ENCODE results near the gene TULP1.

Gene TULP1

DNA sequence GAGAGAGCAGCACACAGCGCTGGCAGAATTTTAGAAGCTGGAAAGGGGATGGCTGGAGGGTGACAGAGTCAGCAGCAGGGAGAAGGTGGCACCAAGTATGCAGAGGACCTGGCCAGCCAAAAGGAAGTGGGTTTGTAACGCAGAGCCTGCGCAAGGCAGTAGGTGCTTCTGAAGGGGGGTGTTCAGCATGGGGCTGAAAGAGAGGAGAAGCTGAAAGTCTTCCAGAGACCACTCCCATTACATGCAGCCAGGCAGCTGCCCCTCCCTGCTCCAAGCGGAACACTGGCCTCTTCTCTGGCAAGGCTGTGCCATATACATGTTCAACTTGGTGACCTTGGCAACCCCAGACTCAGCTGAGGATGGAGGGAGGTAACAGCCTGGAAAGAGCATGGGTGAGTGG, 42.1 kb upstream of the TULP1 start:
- TF ChIP-seq, protein P1, sequence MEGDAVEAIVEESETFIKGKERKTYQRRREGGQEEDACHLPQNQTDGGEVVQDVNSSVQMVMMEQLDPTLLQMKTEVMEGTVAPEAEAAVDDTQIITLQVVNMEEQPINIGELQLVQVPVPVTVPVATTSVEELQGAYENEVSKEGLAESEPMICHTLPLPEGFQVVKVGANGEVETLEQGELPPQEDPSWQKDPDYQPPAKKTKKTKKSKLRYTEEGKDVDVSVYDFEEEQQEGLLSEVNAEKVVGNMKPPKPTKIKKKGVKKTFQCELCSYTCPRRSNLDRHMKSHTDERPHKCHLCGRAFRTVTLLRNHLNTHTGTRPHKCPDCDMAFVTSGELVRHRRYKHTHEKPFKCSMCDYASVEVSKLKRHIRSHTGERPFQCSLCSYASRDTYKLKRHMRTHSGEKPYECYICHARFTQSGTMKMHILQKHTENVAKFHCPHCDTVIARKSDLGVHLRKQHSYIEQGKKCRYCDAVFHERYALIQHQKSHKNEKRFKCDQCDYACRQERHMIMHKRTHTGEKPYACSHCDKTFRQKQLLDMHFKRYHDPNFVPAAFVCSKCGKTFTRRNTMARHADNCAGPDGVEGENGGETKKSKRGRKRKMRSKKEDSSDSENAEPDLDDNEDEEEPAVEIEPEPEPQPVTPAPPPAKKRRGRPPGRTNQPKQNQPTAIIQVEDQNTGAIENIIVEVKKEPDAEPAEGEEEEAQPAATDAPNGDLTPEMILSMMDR (IDR thresholded peaks at IDR 0.05; ENCODE audit: insufficient read depth, low read length, poor library complexity, severe bottlenecking): no peak
- no peaks in the 10 kb centered on the region; the same call in 1 of the 2 replicates for H3K27me3 ChIP-seq (replicated peaks; ENCODE audit: control insufficient read depth, insufficient read depth, low read length)
- H3K4me3 ChIP-seq (replicated peaks; ENCODE audit: low read depth, low read length): no peak overlapping the region
- no peak for DNase-seq (ENCODE audit: extremely low read depth, insufficient read length)
- H3K36me3 ChIP-seq (ENCODE audit: control insufficient read depth, insufficient read depth, low read length): no peaks in the 10 kb centered on the region

DNA sequence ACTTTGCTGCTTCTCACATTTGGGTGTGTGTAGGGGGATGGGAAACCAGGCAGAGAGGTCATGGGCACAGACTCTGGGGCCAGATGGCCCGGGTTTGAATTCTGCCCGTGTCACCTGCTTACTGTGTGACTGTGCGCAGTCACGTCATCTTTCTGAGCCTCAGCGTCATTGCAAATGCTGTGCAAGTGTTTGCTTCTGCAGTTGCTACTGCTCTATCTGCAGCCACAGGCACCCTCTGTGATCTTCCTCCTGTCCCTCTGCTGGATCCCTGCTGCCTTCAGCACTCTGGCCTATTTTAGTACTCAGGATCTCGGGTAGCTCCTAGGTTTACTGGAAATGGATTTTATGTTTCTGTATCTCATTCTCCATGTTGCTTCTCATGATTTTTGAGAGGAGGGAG, 40.6 kb upstream of the TULP1 start:
- no peaks in the 10 kb centered on the region for H3K36me3 ChIP-seq (ENCODE audit: control insufficient read depth, insufficient read depth, low read length)
- no peak for DNase-seq (ENCODE audit: extremely low read depth, insufficient read length)
- TF ChIP-seq, protein P1 (IDR thresholded peaks at IDR 0.05; ENCODE audit: insufficient read depth, low read length, poor library complexity, severe bottlenecking): no peak
- no peaks in the 10 kb centered on the region; the same call in 1 of the 2 replicates for H3K27me3 ChIP-seq (replicated peaks; ENCODE audit: control insufficient read depth, insufficient read depth, low read length)
- no peak overlapping the region for H3K4me3 ChIP-seq (replicated peaks; ENCODE audit: low read depth, low read length)

DNA sequence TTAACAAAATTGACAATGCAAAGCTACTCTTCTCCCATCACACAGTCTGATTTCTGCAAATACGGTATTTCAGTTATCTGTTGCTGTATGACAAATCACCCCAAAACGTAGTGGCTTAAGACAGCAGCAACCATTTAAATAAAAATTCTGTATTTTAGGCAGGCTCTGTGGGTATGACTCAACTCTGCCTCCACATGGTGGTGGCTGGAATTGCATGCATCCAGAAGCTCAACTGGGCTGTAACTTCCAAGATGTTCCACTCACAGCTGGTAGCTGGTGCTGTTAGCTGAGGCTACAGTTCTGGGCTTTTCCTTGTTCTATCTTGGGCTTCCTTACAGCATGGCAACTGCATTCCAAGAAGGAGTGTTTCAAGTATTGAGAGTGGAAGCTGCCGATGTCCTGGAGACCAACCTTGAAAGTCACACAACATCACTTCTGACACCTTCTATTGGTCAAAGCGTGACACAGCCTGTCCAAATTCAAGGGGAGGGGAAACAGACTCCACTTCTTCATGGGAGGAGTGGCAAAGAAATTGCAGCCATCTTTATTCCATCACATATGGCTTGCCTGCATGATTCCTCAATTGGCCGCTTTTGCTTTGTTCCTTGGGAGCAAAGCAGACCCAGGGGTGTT, 39.7 kb upstream of the TULP1 start:
- H3K36me3 ChIP-seq (ENCODE audit: control insufficient read depth, insufficient read depth, low read length): no peaks in the 10 kb centered on the region
- no peak overlapping the region for H3K4me3 ChIP-seq (replicated peaks; ENCODE audit: low read depth, low read length)
- TF ChIP-seq, protein P1 (IDR thresholded peaks at IDR 0.05; ENCODE audit: insufficient read depth, low read length, poor library complexity, severe bottlenecking): peak; percentile 89
- peak; percentile 24 for DNase-seq (ENCODE audit: extremely low read depth, insufficient read length)
- H3K27me3 ChIP-seq (replicated peaks; ENCODE audit: control insufficient read depth, insufficient read depth, low read length): no peaks in the 10 kb centered on the region; the same call in 1 of the 2 replicates

DNA sequence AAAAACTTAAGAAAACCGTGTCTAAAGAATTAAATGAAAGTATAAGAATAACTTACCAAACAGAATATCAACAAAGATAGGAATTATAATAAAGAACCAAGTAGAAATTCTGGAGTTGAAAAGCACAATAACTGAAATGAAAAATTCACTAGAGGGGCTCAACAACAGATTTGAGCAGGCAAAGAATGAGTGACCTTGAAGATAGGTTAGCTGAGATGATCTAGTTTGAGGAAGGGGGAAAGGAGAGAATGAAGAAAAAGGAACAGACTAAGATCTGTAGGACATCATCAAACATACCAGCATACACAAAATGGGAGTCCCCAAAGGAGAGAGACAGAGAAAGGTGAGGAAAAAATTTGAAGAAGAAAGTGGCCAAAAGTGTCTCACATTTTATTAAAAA, 37.7 kb upstream of the TULP1 start:
- TF ChIP-seq, protein P1 (IDR thresholded peaks at IDR 0.05; ENCODE audit: insufficient read depth, low read length, poor library complexity, severe bottlenecking): no peak
- Histone ChIP-seq H3K27me3 (replicated peaks; ENCODE audit: control insufficient read depth, insufficient read depth, low read length) (no peaks in the 10 kb centered on the region; the same call in 1 of the 2 replicates), H3K4me3 (replicated peaks; ENCODE audit: low read depth, low read length) (no peak overlapping the region), H3K36me3 (ENCODE audit: control insufficient read depth, insufficient read depth, low read length) (no peaks in the 10 kb centered on the region)
- DNase-seq (ENCODE audit: extremely low read depth, insufficient read length): no peak

DNA sequence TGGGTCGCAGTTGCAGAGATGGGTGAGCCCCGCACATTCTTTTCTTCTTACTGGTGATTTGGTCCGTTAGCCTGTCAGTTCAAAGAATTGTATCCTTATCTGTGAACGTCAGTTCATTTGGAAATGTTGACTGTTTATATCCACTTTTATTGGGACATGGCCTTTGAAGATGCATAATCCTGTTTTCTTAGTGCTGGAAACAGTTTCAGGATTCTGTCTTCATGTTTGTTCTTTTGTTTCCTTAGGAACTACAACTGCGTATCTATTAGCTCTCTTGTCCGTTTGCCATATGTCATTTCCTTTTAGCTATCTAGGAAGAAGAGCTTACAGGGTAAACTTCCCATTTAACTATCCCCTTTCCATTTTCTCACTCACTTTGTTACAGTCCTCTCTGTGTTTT, 35.0 kb upstream of the TULP1 start:
- no peak for DNase-seq (ENCODE audit: extremely low read depth, insufficient read length)
- H3K36me3 ChIP-seq (ENCODE audit: control insufficient read depth, insufficient read depth, low read length): no peaks in the 10 kb centered on the region
- TF ChIP-seq, protein P1 (IDR thresholded peaks at IDR 0.05; ENCODE audit: insufficient read depth, low read length, poor library complexity, severe bottlenecking): no peak
- H3K4me3 ChIP-seq (replicated peaks; ENCODE audit: low read depth, low read length): no peak overlapping the region
- no peaks in the 10 kb centered on the region for H3K27me3 ChIP-seq (replicated peaks; ENCODE audit: control insufficient read depth, insufficient read depth, low read length)
